K562 (cell line): Measurements from ENCODE around the gene NFE2. TPM values are rescaled to one million over a fixed set of nuclear protein-coding genes. Genes with fewer than 3 reads are reported as not detected.

Experiments used
- ARID2 ChIP-seq: fragments of 450-650 bp; IDR thresholded peaks from 2 replicates; pipeline ENCODE4 v1.6.1; 2017; ENCODE audit warnings: antibody characterized with exemption, mild to moderate bottlenecking
- ETS2 ChIP-seq: IDR thresholded peaks from 2 replicates; pipeline ENCODE4 v1.6.1; 2016; ENCODE audit warnings: borderline replicate concordance, missing genetic modification characterization, mild to moderate bottlenecking, moderate library complexity, missing compliant biosample characterization; ENCODE audit not compliant: poor library complexity, severe bottlenecking
- GATA2 ChIP-seq: sonication (generic); formaldehyde crosslinking; IDR thresholded peaks from 2 replicates; pipeline ENCODE4 v1.4.0; 2020; ENCODE audit warnings: mild to moderate bottlenecking, missing genetic modification reagents
- MYC ChIP-seq, 2 experiments: fragments of 250-450 bp in 1 of 2; sonication (Bioruptor Pico) in 1 of 2; IDR thresholded peaks; 2 replicates each; pipeline versions ENCODE4 v1.5.1 to v1.6.1; 2012 to 2021; ENCODE audit warnings: low read depth in 2 of 2, borderline replicate concordance in 1 of 2, improper control_type of control experiment in 1 of 2, low read length in 1 of 2, mild to moderate bottlenecking in 1 of 2, moderate library complexity in 1 of 2
- NFYB ChIP-seq: IDR thresholded peaks from 2 replicates; pipeline ENCODE4 v1.6.1; 2011; ENCODE audit warnings: mild to moderate bottlenecking, moderate library complexity; ENCODE audit not compliant: insufficient read length; ENCODE audit errors: extremely low read depth
- NR2C1 ChIP-seq, 2 experiments: fragments of 450-650 bp; IDR thresholded peaks; 2 replicates each; pipeline ENCODE4 v1.6.1; 2017; ENCODE audit warnings: mild to moderate bottlenecking in 2 of 2, antibody characterized with exemption in 1 of 2, inconsistent platforms in 1 of 2, missing compliant biosample characterization in 1 of 2, missing genetic modification characterization in 1 of 2
- NR4A1 ChIP-seq, 2 experiments: fragments of 250-450 bp in 1 of 2; fragments of 450-650 bp in 1 of 2; sonication (Bioruptor Pico) in 1 of 2; IDR thresholded peaks; 2 replicates each; pipeline versions ENCODE4 v1.4.0 to v1.6.1; 2016 to 2020; ENCODE audit warnings: mild to moderate bottlenecking in 2 of 2, missing compliant biosample characterization in 1 of 2, missing genetic modification characterization in 1 of 2, moderate library complexity in 1 of 2
- PBX2 ChIP-seq, 2 experiments: IDR thresholded peaks in 1 of 2; conservative IDR thresholded peaks in 1 of 2; 2 replicates each; pipeline ENCODE4 v1.6.1; 2016; ENCODE audit warnings: low read depth in 2 of 2, mild to moderate bottlenecking in 1 of 2, missing compliant biosample characterization in 1 of 2, missing genetic modification characterization in 1 of 2, moderate library complexity in 1 of 2
- PTRF ChIP-seq: fragments of 450-650 bp; IDR thresholded peaks from 2 replicates; pipeline ENCODE4 v1.6.1; 2016; ENCODE audit warnings: mild to moderate bottlenecking, missing genetic modification characterization, missing compliant biosample characterization
- SIRT6 ChIP-seq: IDR thresholded peaks from one replicate; pipeline ENCODE4 v1.6.1; 2012; ENCODE audit warnings: low read depth, mild to moderate bottlenecking, control low read depth, inconsistent platforms, low read length, moderate library complexity
- ZFP36 ChIP-seq: fragments of 150-350 bp; IDR thresholded peaks from 2 replicates; pipeline ENCODE4 v1.6.1; 2018; ENCODE audit warnings: low read length, low read depth; ENCODE audit not compliant: partially characterized antibody
- ZNF124 ChIP-seq: sonication (generic); formaldehyde crosslinking; IDR thresholded peaks from 2 replicates; pipeline ENCODE4 v1.8.1; 2022; ENCODE audit warnings: missing genetic modification reagents
- ZZZ3 ChIP-seq: fragments of 450-650 bp; IDR thresholded peaks from 2 replicates; pipeline ENCODE4 v1.6.1; 2016; ENCODE audit warnings: antibody characterized with exemption, mild to moderate bottlenecking, moderate library complexity
- polyA plus RNA-seq, 8 experiments: library from polyadenylated mRNA; depleted of rRNA in 4 of 8; stranded (reverse) in 5 of 8; unstranded in 3 of 8; fragments of >200 nt; fragmentation: Nextera tagmentation in 2 of 8; fragmentation: Illumina TruSeq in 1 of 8; extraction: Ambion mirVana in 2 of 8; extraction: Trizol in 1 of 8; gene quantifications; 2 replicates each; pipeline versions ENCODE4 v1.2.1 to v1.2.3, GENCODE V29; 2011 to 2014; ENCODE audit warnings: inconsistent platforms in 1 of 8, missing spikeins in 1 of 8
- total RNA-seq, 7 experiments: library from RNA; depleted of rRNA in 6 of 7; stranded (reverse); fragments of >200 nt in 6 of 7; fragmentation: Illumina TruSeq in 2 of 7; extraction: Trizol in 2 of 7; gene quantifications; 2 replicates each; pipeline versions ENCODE4 v1.2.1 to v1.2.3, GENCODE V29; 2011 to 2021; ENCODE audit warnings: low replicate concordance in 1 of 7
- TF ChIP-seq, protein P1 (sequence below): fragments of 250-450 bp; sonication (Bioruptor Pico); IDR thresholded peaks from 2 replicates; pipeline ENCODE4 v1.4.0; 2020
- TF ChIP-seq, protein P2 (sequence below): sonication (generic); formaldehyde crosslinking; IDR thresholded peaks from 2 replicates; pipeline ENCODE4 v1.8.0; 2022; ENCODE audit warnings: missing genetic modification reagents, mild to moderate bottlenecking, moderate library complexity, borderline replicate concordance

Gene NFE2
- total and polyA plus RNA-seq, 9 of the 15 experiments (the other 6 are each of a cell fraction or from before 2014, with no cell fraction given) = 12.3 to 282 (median 208) TPM

DNA sequence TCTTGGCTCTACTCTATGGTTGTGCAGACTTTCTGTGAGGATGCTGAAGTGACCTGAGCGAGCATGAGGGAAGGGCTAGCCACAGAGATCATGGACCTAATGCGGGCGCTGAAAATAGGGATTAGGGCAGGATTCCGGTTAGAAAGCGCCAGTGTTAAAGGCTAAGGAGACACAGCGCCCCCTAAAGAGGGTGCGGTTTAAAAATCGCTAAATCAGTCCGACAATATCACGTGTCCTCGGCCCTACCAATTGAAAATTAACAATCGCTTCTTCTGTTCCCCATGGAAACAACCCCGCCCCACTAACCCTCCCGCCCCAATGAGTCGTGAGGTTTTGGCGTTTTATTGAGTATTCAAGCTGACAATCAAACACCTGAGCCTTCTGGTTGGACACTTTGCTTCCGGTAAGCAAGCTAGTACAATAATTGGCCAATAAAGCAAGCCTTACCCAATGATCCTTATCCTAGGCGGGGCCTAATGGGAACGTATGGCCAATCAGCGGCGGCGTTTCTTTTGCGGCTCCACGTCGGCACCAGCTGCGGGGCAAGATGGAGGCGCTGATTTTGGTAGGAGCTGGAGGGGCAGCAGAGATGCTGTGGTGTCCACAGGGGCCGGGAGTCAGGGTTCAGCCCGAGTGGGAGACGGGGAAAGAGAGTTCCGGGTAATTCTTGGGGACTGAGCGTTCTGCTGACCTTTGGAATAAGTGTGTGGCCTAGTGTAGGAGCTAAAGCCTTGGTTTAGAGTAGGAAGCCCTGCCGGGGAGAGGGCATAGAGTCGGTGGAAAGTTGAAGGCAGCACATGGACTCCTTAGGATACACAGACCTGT lies 24.0 kb upstream of the NFE2 start, which contains the start of gene COPZ1 (continued):
- TF ChIP-seq, protein P1, sequence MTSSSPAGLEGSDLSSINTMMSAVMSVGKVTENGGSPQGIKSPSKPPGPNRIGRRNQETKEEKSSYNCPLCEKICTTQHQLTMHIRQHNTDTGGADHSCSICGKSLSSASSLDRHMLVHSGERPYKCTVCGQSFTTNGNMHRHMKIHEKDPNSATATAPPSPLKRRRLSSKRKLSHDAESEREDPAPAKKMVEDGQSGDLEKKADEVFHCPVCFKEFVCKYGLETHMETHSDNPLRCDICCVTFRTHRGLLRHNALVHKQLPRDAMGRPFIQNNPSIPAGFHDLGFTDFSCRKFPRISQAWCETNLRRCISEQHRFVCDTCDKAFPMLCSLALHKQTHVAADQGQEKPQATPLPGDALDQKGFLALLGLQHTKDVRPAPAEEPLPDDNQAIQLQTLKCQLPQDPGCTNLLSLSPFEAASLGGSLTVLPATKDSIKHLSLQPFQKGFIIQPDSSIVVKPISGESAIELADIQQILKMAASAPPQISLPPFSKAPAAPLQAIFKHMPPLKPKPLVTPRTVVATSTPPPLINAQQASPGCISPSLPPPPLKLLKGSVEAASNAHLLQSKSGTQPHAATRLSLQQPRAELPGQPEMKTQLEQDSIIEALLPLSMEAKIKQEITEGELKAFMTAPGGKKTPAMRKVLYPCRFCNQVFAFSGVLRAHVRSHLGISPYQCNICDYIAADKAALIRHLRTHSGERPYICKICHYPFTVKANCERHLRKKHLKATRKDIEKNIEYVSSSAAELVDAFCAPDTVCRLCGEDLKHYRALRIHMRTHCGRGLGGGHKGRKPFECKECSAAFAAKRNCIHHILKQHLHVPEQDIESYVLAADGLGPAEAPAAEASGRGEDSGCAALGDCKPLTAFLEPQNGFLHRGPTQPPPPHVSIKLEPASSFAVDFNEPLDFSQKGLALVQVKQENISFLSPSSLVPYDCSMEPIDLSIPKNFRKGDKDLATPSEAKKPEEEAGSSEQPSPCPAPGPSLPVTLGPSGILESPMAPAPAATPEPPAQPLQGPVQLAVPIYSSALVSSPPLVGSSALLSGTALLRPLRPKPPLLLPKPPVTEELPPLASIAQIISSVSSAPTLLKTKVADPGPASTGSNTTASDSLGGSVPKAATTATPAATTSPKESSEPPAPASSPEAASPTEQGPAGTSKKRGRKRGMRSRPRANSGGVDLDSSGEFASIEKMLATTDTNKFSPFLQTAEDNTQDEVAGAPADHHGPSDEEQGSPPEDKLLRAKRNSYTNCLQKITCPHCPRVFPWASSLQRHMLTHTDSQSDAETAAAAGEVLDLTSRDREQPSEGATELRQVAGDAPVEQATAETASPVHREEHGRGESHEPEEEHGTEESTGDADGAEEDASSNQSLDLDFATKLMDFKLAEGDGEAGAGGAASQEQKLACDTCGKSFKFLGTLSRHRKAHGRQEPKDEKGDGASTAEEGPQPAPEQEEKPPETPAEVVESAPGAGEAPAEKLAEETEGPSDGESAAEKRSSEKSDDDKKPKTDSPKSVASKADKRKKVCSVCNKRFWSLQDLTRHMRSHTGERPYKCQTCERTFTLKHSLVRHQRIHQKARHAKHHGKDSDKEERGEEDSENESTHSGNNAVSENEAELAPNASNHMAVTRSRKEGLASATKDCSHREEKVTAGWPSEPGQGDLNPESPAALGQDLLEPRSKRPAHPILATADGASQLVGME (CRISPR knock-in tag) = no peak
- no peak for TF ChIP-seq ETS2 (tag)
- no peak for TF ChIP-seq ZZZ3
- TF ChIP-seq, protein P2, sequence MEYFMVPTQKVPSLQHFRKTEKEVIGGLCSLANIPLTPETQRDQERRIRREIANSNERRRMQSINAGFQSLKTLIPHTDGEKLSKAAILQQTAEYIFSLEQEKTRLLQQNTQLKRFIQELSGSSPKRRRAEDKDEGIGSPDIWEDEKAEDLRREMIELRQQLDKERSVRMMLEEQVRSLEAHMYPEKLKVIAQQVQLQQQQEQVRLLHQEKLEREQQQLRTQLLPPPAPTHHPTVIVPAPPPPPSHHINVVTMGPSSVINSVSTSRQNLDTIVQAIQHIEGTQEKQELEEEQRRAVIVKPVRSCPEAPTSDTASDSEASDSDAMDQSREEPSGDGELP = peak; percentile 99
- TF ChIP-seq NR2C1 (IDR thresholded peaks at IDR 0.05) = peak; percentile 21; the same call in 1 of the 2 replicates
- TF ChIP-seq NR2C1 (tag; IDR thresholded peaks at IDR 0.05) = peak; percentile 61
- TF ChIP-seq PBX2 (CRISPR knock-in tag; IDR thresholded peaks at IDR 0.05; ENCODE audit: low read depth) = no peak; the same call in 1 of the 2 replicates
- peak; percentile 95 for TF ChIP-seq PBX2 (tag; conservative IDR thresholded peaks at IDR 0.05; ENCODE audit: low read depth)
- TF ChIP-seq ZNF124 = no peak
- TF ChIP-seq ZFP36 = no peak
- TF ChIP-seq GATA2 = peak; percentile 48; the same call in 1 of the 2 replicates
- TF ChIP-seq NFYB = peak; percentile 94
- no peak for TF ChIP-seq SIRT6
- TF ChIP-seq MYC (IDR thresholded peaks at IDR 0.05; ENCODE audit: low read depth, low read length) = peak; percentile 53
- peak; percentile 69; the same call in 1 of the 2 replicates for TF ChIP-seq MYC (CRISPR knock-in tag; IDR thresholded peaks at IDR 0.05; ENCODE audit: borderline replicate concordance, low read depth)
- peak; percentile 76; the same call in 1 of the 2 replicates for TF ChIP-seq NR4A1 (CRISPR knock-in tag; IDR thresholded peaks at IDR 0.05)
- TF ChIP-seq NR4A1 (tag; IDR thresholded peaks at IDR 0.05) = peak; percentile 20; the same call in 1 of the 2 replicates
- no peak; the same call in 1 of the 2 replicates for TF ChIP-seq ARID2
- TF ChIP-seq PTRF (tag) = no peak
